ENCODE data around the gene CLCA4. TPM values are rescaled to one million over a fixed set of nuclear protein-coding genes. Genes with fewer than 3 reads are reported as not detected.
"Not testable (repeated sequence)": the region's sequence is repeated elsewhere in the genome, so short reads cannot be mapped to it uniquely, and the experiment has no call there.

CLCA4 gene
- total RNA-seq, 4 donors from 2014 or later = 0.99 to 1.9 (median 1.0) TPM

- WGBS, 2 donors = 63 to 67% methylated on average over 3 of the region's 3 CpGs
- TF ChIP-seq CTCF (IDR thresholded peaks at IDR 0.05) (no peak), POLR2A (IDR thresholded peaks at IDR 0.05) (no peak)
- intact Hi-C loops (cut with DNase I; ENCODE audit: low total_unique reads) = no loop called here
- no peak overlapping the region for H3K4me3 ChIP-seq (ENCODE audit: low read depth, poor library complexity, severe bottlenecking)
- no peak for DNase-seq (ENCODE audit: low spot score in 2 of 2)
Observed at GRCh38 chr1:86583593-86583992, 36.7 kb downstream of the CLCA4 start.

DNA sequence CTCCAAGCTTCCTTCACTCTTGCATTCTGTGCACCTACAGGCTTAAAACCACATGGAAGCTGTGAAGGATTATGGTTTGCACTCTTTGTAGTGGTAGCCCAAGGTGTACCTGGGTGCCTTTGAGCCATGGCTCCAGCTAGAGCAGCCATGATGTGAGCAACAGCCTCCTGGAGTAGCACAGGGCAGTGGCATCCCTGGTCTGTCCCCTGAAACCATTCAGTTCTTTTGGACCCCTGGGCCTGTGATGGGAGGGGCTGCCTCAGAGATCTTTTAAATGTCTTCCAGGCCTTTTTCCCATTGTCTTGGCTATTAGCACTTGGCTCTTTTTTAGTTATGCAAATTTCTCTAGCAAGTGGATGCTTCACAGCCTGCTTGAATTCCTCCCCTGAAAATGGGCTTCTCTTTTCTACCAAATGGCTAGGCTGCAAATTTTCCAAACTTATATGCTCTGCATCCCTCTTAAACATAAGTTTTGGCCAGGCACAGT lies 47.4 kb downstream of the CLCA4 start:
- no peak for TF ChIP-seq POLR2A (IDR thresholded peaks at IDR 0.05)
- TF ChIP-seq CTCF (IDR thresholded peaks at IDR 0.05) = no peak
- intact Hi-C loops (cut with DNase I; ENCODE audit: low total_unique reads) = no loop called here
- no peak overlapping the region for H3K4me3 ChIP-seq (ENCODE audit: low read depth, poor library complexity, severe bottlenecking)
- no peak for DNase-seq (ENCODE audit: low spot score in 2 of 2)

DNA sequence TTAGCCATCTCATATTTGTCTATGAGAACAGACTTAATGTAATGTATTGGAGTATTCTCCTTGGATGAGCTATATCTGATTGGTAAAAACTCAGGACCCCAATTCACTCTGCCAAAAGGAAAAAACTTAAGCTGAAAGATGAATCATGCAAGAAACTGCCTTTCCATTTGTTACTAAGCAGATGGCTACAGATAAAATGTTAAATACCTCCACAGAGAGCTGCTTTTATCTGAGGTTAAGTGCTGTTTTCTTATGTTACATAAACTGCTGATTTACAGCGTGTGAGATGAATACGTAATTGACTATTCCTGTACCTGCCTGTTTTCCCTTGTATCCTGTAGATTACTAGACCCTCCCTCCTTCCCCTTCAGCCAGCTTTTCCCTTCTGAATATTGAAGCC lies 49.3 kb downstream of the CLCA4 start:
- intact Hi-C loops (cut with DNase I; ENCODE audit: low total_unique reads) = no loop called here
- WGBS, 2 donors = 18 to 61% methylated on average over 2 of the region's 2 CpGs
- no peak overlapping the region for H3K4me3 ChIP-seq (ENCODE audit: low read depth, poor library complexity, severe bottlenecking)
- DNase-seq (ENCODE audit: low spot score in 2 of 2) = no peak
- no peak for TF ChIP-seq CTCF (IDR thresholded peaks at IDR 0.05)
- no peak for TF ChIP-seq POLR2A (IDR thresholded peaks at IDR 0.05)

GRCh38 chr1:86596741-86597290 lies 49.9 kb downstream of the CLCA4 start:
- 48 to 54% methylated on average over 3 of the region's 3 CpGs for WGBS, 2 donors
- TF ChIP-seq CTCF (IDR thresholded peaks at IDR 0.05) (no peak), POLR2A (IDR thresholded peaks at IDR 0.05) (no peak)
- DNase-seq (ENCODE audit: low spot score in 2 of 2) = no peak
- intact Hi-C loops (cut with DNase I; ENCODE audit: low total_unique reads) = no loop called here
- no peak overlapping the region for H3K4me3 ChIP-seq (ENCODE audit: low read depth, poor library complexity, severe bottlenecking)

DNA sequence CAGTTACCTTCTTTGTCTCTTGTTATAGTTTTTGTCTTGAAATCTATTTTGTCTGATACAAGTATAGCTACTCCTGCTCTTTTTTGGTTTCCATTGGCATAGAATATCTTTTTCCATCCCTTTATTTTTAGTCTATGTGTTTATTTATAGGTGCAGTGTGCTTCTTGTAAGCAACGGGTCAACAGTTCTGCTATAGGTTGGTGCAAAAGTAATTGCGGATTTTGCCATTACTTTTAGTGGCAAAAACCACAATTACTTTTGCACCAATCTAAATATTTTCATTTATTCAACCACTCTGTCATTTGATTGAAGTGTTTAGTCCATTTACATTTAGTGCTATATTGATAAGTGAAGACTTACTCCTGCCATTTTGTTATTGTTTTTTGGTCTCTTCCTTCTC lies 59.2 kb downstream of the CLCA4 start:
- H3K4me3 ChIP-seq (ENCODE audit: low read depth, poor library complexity, severe bottlenecking); DNase-seq (ENCODE audit: low spot score in 2 of 2); intact Hi-C loops (cut with DNase I; ENCODE audit: low total_unique reads): not testable (repeated sequence)
- 90 to 98% methylated on average over 2 of the region's 2 CpGs for WGBS, 2 donors

- H3K4me3 ChIP-seq (ENCODE audit: low read depth, poor library complexity, severe bottlenecking) = no peak overlapping the region
- no peak for TF ChIP-seq POLR2A (IDR thresholded peaks at IDR 0.05)
- 62 to 73% methylated on average over 1 of the region's 1 CpG for WGBS, 2 donors
- intact Hi-C loops (cut with DNase I; ENCODE audit: low total_unique reads) = no loop called here
- DNase-seq (ENCODE audit: low spot score in 2 of 2) = no peak
Observed at GRCh38 chr1:86616433-86616832, 69.6 kb downstream of the CLCA4 start.

DNA sequence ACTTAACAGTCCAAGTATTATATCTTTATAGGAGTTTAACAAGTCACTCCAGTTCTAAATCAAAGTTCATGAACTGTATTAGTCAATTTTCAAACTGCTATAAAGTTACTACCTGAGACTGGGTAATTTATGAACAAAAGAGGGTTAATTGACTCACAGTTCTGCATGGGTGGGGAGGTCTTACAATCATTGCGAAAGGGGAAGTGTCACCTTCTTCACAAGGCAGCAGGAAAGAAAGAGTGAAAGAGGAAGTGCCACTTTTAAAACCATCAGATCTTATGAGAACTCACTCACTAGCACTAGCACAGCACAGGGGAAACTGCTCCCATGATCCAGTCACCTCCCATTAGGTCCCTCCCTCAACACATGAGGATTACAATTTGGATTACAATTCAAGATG lies 70.0 kb downstream of the CLCA4 start:
- no peak overlapping the region for H3K4me3 ChIP-seq (ENCODE audit: low read depth, poor library complexity, severe bottlenecking)
- DNase-seq (ENCODE audit: low spot score in 2 of 2) = no peak
- WGBS, 2 donors = 34 to 36% methylated on average over 1 of the region's 1 CpG
- TF ChIP-seq POLR2A (IDR thresholded peaks at IDR 0.05) = no peak
- no peak for TF ChIP-seq CTCF (IDR thresholded peaks at IDR 0.05)
- intact Hi-C loops (cut with DNase I; ENCODE audit: low total_unique reads) = no loop called here

All from lower leg skin (tissue), 4 donors.